Measurements from ENCODE around the gene SEMA4C. TPM values are rescaled to one million over a fixed set of nuclear protein-coding genes. Genes with fewer than 3 reads are reported as not detected.

Gene SEMA4C
- total and polyA plus RNA-seq, 11 donors: 11.7 to 29.6 (median 20.6) TPM

- intact Hi-C loops (cut with DNase I): loop anchor here in 3 of 10 donors (5.0 kb wide), 2 partner anchors 39 to 41 kb away; partner anchors contain the start of gene SEMA4C (in 2 of the 3)
- DNase-seq (peak in 3 of 5 donors; percentile 50 to 67 (median 53)), ATAC-seq (peak; percentile 11 to 64 (median 33))
- Histone ChIP-seq H3K27me3 (no peaks in the 10 kb centered on the region), H3K4me3 (peak overlapping the region in 1 of 12 donors; percentile 5), H3K27ac (peak overlapping the region; percentile 22 to 83 (median 70)), H3K36me3 (no peaks in the 10 kb centered on the region), H3K9me3 (peaks cover 0 to 15% (median 0%) of the 10 kb centered on the region in 12 donors), H3K4me1 (peaks cover 3 to 63% (median 52%) of the 10 kb centered on the region in 12 donors)
- TF ChIP-seq POLR2A (IDR thresholded peaks at IDR 0.05): no peak
- no peak for TF ChIP-seq CTCF (IDR thresholded peaks at IDR 0.05)
- WGBS, 4 donors: 61 to 74% (median 64%) methylated on average over 19 to 20 of the region's 20 CpGs
Observed at GRCh38 chr2:96913398-96914202, 43.7 kb upstream of the SEMA4C start.

- 49 to 64% (median 58%) methylated on average over 5 of the region's 5 CpGs for WGBS, 4 donors
- ATAC-seq: peak in 1 of 4 donors; percentile 4
- Histone ChIP-seq H3K9me3 (peaks cover 0 to 15% (median 0%) of the 10 kb centered on the region in 12 donors), H3K27me3 (no peaks in the 10 kb centered on the region), H3K4me3 (no peak overlapping the region), H3K36me3 (no peaks in the 10 kb centered on the region), H3K4me1 (peaks cover 9 to 68% (median 57%) of the 10 kb centered on the region in 12 donors), H3K27ac (peak overlapping the region in 11 of 12 donors; percentile 22 to 83 (median 70))
- no peak for TF ChIP-seq POLR2A (IDR thresholded peaks at IDR 0.05)
- no peak for TF ChIP-seq CTCF (IDR thresholded peaks at IDR 0.05)
- intact Hi-C loops (cut with DNase I): loop anchor here in 3 of 10 donors (5.0 kb wide), 2 partner anchors 39 to 41 kb away; partner anchors contain the start of gene SEMA4C (in 2 of the 3)
- no peak for DNase-seq
Observed at GRCh38 chr2:96913117-96913397, 43.2 kb upstream of the SEMA4C start.

GRCh38 chr2:96912346-96913116, 42.7 kb upstream of the SEMA4C start:
- Histone ChIP-seq H3K9me3 (peaks cover 0 to 15% (median 0%) of the 10 kb centered on the region in 12 donors), H3K4me1 (peaks cover 14 to 74% (median 63%) of the 10 kb centered on the region in 12 donors), H3K36me3 (no peaks in the 10 kb centered on the region), H3K4me3 (no peak overlapping the region), H3K27ac (peak overlapping the region in 10 of 12 donors; percentile 3 to 83 (median 71)), H3K27me3 (no peaks in the 10 kb centered on the region)
- WGBS, 4 donors: 71 to 82% (median 76%) methylated on average over 18 to 22 of the region's 22 CpGs
- DNase-seq (peak in 1 of 5 donors; percentile 26), ATAC-seq (no peak)
- no peak for TF ChIP-seq CTCF (IDR thresholded peaks at IDR 0.05)
- intact Hi-C loops (cut with DNase I): loop anchor here in 3 of 10 donors (5.0 kb wide), 2 partner anchors 40 kb away; partner anchors contain the start of gene SEMA4C (in 2 of the 3)

Data from heart left ventricle (tissue), 16 donors.